ENCODE measurements around the gene STX18. TPM values are rescaled to one million over a fixed set of nuclear protein-coding genes. Genes with fewer than 3 reads are reported as not detected.

Gene STX18
- total RNA-seq, 1 donor from 2014 or later: 36.7 TPM

DNA sequence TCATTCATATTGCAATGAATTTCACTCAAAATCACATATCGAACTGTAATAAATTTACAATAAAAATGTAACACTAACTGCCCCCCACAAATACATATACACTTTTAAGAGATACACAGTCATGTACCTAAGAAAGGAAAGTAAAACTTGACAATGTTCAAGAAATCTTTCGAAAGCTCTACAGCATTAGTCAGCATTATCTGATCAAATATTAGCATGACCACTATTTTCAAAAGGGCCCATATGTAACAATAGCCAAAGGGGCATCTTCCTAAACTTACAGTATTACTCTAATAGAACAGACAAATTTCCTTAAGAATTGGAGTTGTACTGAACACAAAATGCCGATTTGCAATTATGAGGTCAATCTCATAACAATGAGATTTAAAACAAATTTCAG lies 51.8 kb downstream of the STX18 start:
- Mint-ChIP-seq H3K27me3 (no peaks in the 10 kb centered on the region), H3K4me1 (ENCODE audit: unreplicated experiment) (peaks cover 30% of the 10 kb centered on the region), H3K36me3 (no peaks in the 10 kb centered on the region), H3K4me3 (no peak overlapping the region), H3K9me3 (no peaks in the 10 kb centered on the region), H3K27ac (no peak overlapping the region)
- TF ChIP-seq, protein P1, sequence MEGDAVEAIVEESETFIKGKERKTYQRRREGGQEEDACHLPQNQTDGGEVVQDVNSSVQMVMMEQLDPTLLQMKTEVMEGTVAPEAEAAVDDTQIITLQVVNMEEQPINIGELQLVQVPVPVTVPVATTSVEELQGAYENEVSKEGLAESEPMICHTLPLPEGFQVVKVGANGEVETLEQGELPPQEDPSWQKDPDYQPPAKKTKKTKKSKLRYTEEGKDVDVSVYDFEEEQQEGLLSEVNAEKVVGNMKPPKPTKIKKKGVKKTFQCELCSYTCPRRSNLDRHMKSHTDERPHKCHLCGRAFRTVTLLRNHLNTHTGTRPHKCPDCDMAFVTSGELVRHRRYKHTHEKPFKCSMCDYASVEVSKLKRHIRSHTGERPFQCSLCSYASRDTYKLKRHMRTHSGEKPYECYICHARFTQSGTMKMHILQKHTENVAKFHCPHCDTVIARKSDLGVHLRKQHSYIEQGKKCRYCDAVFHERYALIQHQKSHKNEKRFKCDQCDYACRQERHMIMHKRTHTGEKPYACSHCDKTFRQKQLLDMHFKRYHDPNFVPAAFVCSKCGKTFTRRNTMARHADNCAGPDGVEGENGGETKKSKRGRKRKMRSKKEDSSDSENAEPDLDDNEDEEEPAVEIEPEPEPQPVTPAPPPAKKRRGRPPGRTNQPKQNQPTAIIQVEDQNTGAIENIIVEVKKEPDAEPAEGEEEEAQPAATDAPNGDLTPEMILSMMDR (conservative IDR thresholded peaks at IDR 0.05): no peak
- no peak for DNase-seq (ENCODE audit: extremely low spot score, unreplicated experiment)

DNA sequence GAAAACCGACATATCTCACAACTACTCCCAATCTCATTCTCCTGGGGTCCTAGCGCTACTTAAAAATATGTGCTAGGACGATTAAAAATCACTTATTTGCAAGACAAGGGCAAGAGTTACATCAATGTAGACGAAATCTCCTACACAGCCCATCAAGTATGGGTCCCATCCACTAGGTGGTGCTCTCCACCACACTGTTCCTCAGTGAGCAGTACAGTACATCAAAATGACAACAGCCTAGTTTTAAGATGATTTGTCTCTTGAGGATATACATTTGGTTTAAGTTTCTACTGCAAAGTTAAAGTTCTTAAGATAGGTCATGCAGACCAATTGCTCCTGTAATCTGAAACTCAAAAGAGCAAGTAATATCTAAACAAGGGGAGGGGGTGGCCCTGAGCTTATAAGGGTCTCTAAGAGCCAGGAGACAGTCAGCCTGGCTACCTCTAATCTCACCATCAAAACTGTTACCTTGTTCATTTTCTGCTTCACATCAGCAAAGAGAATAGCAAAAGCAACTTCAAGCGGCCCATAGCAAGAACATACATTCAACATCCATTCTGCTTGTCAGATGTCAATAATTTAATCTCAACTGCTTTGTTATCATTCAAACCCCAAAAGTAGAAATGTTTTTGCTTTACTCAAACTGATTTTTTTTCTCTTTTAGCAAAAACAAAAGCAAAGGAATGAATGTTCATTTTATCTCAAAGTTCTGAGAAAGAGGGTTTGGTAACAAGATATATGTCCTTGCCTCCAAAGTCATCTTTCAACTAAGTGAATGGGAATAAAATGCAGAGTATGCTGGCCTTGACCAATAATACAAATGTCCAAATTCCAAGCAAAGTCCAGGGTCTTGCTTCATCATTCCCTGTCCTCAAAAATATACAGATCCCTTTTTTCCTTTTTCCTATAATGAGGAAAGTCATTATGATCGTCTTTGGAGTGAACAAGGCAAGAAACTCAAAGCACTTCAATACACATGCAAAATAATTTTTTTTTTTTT lies 53.1 kb downstream of the STX18 start:
- Mint-ChIP-seq H3K27me3 (no peaks in the 10 kb centered on the region), H3K36me3 (no peaks in the 10 kb centered on the region), H3K27ac (no peak overlapping the region), H3K4me3 (no peak overlapping the region), H3K4me1 (ENCODE audit: unreplicated experiment) (peaks cover 37% of the 10 kb centered on the region), H3K9me3 (no peaks in the 10 kb centered on the region)
- DNase-seq (ENCODE audit: extremely low spot score, unreplicated experiment): no peak
- TF ChIP-seq, protein P1 (conservative IDR thresholded peaks at IDR 0.05): peak; percentile 97

DNA sequence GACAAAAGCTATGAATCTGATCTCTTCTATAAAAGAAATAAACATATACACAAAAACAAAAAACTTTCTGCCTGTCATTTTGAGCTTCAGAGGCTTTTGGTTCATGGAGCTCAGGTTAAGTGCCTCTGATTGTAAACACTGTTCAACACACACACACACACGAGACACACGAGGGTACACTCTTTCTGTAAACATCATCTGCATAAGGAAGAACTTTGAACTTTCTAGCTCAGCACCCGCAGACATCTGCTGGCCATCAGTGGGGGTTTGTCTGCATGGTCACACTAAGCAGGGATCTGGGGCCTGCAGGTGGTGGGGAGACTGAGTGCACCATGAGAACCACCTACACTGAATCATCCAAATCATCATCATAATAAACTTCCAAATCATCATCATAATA lies 54.9 kb downstream of the STX18 start:
- no peaks in the 10 kb centered on the region for H3K9me3 Mint-ChIP-seq
- H3K4me3 Mint-ChIP-seq: no peak overlapping the region
- H3K27ac Mint-ChIP-seq: no peak overlapping the region
- no peaks in the 10 kb centered on the region for H3K36me3 Mint-ChIP-seq
- H3K27me3 Mint-ChIP-seq: no peaks in the 10 kb centered on the region
- H3K4me1 Mint-ChIP-seq (ENCODE audit: unreplicated experiment): peaks cover 38% of the 10 kb centered on the region
- DNase-seq (ENCODE audit: extremely low spot score, unreplicated experiment): no peak
- TF ChIP-seq, protein P1 (conservative IDR thresholded peaks at IDR 0.05): no peak

DNA sequence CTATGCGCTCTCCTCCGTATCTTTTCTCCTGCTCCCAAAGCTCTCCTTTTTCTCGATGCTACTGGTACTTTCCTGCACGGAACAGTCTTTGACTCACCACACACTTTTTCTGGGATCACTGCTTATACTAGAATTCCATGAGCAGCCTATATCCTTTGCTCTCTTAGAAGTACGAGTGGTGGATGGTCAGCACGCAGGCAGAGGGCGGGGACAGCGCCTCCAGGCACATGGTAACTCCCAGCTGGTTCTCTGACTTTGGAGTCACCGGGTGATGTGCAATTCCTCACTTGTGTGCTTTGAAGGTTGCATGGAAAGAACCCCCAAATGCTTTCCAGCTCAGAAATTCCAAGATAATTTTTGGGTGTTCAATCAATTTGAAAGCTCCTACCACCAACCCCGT lies 56.0 kb downstream of the STX18 start:
- no peak for DNase-seq (ENCODE audit: extremely low spot score, unreplicated experiment)
- H3K27ac Mint-ChIP-seq: no peak overlapping the region
- H3K4me3 Mint-ChIP-seq: no peak overlapping the region
- peaks cover 50% of the 10 kb centered on the region for H3K4me1 Mint-ChIP-seq (ENCODE audit: unreplicated experiment)
- H3K36me3 Mint-ChIP-seq: no peaks in the 10 kb centered on the region
- no peaks in the 10 kb centered on the region for H3K9me3 Mint-ChIP-seq
- TF ChIP-seq, protein P1 (conservative IDR thresholded peaks at IDR 0.05): no peak
- no peaks in the 10 kb centered on the region for H3K27me3 Mint-ChIP-seq

DNA sequence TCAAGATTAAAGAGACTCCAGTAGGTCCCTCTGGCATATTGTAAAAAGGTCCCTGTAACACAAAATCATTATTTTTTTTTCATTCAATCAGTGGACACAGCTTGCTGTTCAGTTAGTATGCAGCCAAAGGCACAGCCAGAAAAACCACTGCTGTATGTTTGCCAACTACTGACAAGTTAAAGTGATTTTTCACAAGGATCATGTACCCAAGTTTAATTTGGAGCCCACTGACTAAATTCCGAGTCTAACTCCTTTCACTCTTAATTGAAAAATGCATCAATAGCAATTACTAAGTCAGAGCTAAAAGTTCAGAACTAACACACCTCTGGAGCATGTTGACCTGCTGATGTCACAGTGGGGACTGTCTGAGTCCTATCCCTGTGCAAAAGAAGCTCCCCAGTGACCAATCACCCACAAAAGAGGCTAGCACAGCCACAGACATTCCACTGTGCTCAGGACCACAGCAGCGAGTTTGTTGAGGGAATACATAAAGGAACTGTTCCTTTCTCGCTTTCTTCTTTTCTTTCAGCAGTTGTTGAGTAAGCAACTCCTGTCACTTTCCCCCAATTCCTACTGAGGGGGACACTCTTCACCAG lies 60.4 kb downstream of the STX18 start:
- Mint-ChIP-seq H3K27ac (peak overlapping the region; percentile 72), H3K4me1 (ENCODE audit: unreplicated experiment) (peaks cover 43% of the 10 kb centered on the region), H3K27me3 (no peaks in the 10 kb centered on the region), H3K36me3 (no peaks in the 10 kb centered on the region), H3K4me3 (peak overlapping the region; percentile 13), H3K9me3 (no peaks in the 10 kb centered on the region)
- TF ChIP-seq, protein P1 (conservative IDR thresholded peaks at IDR 0.05): no peak
- no peak for DNase-seq (ENCODE audit: extremely low spot score, unreplicated experiment)
